ENCODE measurements around the gene SLC7A7. TPM values are rescaled to one million over a fixed set of nuclear protein-coding genes. Genes with fewer than 3 reads are reported as not detected.
"Not testable (repeated sequence)": the region's sequence is repeated elsewhere in the genome, so short reads cannot be mapped to it uniquely, and the experiment has no call there.

SLC7A7 gene
- total RNA-seq, 8 experiments from 2014 or later: 0.41 to 3.3 (median 1.4) TPM

- H3K27ac ChIP-seq: no peak overlapping the region
- WGBS, 10 experiments: 42 to 100% (median 69%) methylated on average over 1 to 5 of the region's 5 CpGs; no CpG with 5 or more reads in 2 of the 10 experiments
- H3K4me3 ChIP-seq: no peak overlapping the region
- no peaks in the 10 kb centered on the region for H3K4me1 ChIP-seq (replicated peaks in 1 of 2)
- in situ Hi-C loops (cut with MboI; ENCODE audit: low pct_unique_long_range_greater_than_20kb in 2 of 9, low sequenced_read_pairs in 9 of 9, unreplicated experiment in 9 of 9): no loop called here
- ATAC-seq (replicated peaks in 6 of 8): no peak
Measured at GRCh38 chr14:22808388-22809209, 6.6 kb downstream of the SLC7A7 start.

GRCh38 chr14:22807432-22808087 lies 7.7 kb downstream of the SLC7A7 start:
- in situ Hi-C loops (cut with MboI; ENCODE audit: low pct_unique_long_range_greater_than_20kb in 2 of 9, low sequenced_read_pairs in 9 of 9, unreplicated experiment in 9 of 9): no loop called here
- H3K4me1 ChIP-seq (replicated peaks in 1 of 2): no peaks in the 10 kb centered on the region
- H3K4me3 ChIP-seq: no peak overlapping the region
- H3K27ac ChIP-seq: no peak overlapping the region
- no peak for ATAC-seq (replicated peaks in 6 of 8)
- WGBS, 10 experiments: 40 to 91% (median 71%) methylated on average over 1 to 9 of the region's 13 CpGs; no CpG with 5 or more reads in 1 of the 10 experiments

GRCh38 chr14:22805235-22805634 lies 10.0 kb downstream of the SLC7A7 start:
- H3K4me1 ChIP-seq (replicated peaks in 1 of 2); H3K27ac ChIP-seq; ATAC-seq (replicated peaks in 6 of 8); in situ Hi-C loops (cut with MboI; ENCODE audit: low pct_unique_long_range_greater_than_20kb in 2 of 9, low sequenced_read_pairs in 9 of 9, unreplicated experiment in 9 of 9); H3K4me3 ChIP-seq: not testable (repeated sequence)
- WGBS, 10 experiments: 60 to 100% (median 86%) methylated on average over 1 to 4 of the region's 4 CpGs; no CpG with 5 or more reads in 1 of the 10 experiments

GRCh38 chr14:22803687-22803974 lies 11.6 kb downstream of the SLC7A7 start:
- in situ Hi-C loops (cut with MboI; ENCODE audit: low pct_unique_long_range_greater_than_20kb in 2 of 9, low sequenced_read_pairs in 9 of 9, unreplicated experiment in 9 of 9): no loop called here
- Histone ChIP-seq H3K27ac (no peak overlapping the region), H3K4me3 (no peak overlapping the region), H3K4me1 (replicated peaks in 1 of 2) (no peaks in the 10 kb centered on the region)
- 40 to 100% (median 87%) methylated on average over 1 to 3 of the region's 3 CpGs; no CpG with 5 or more reads in 4 of the 10 experiments for WGBS, 10 experiments
- no peak for ATAC-seq (replicated peaks in 6 of 8)

GRCh38 chr14:22802860-22803686 lies 12.2 kb downstream of the SLC7A7 start:
- ATAC-seq (replicated peaks in 6 of 8): no peak

GRCh38 chr14:22801716-22802115 lies 13.5 kb downstream of the SLC7A7 start:
- H3K4me3 ChIP-seq: no peak overlapping the region
- no peaks in the 10 kb centered on the region for H3K4me1 ChIP-seq (replicated peaks in 1 of 2)
- ATAC-seq (replicated peaks in 6 of 8): no peak
- 63 to 100% (median 82%) methylated on average over 1 to 6 of the region's 8 CpGs; no CpG with 5 or more reads in 2 of the 10 experiments for WGBS, 10 experiments
- in situ Hi-C loops (cut with MboI; ENCODE audit: low pct_unique_long_range_greater_than_20kb in 2 of 9, low sequenced_read_pairs in 9 of 9, unreplicated experiment in 9 of 9): no loop called here
- H3K27ac ChIP-seq: no peak overlapping the region

More at GRCh38 chr14:22802860-22803686, 12.2 kb downstream of the SLC7A7 start:
- in situ Hi-C loops (cut with MboI; ENCODE audit: low pct_unique_long_range_greater_than_20kb in 2 of 9, low sequenced_read_pairs in 9 of 9, unreplicated experiment in 9 of 9): no loop called here
- no peak overlapping the region for H3K27ac ChIP-seq
- no peaks in the 10 kb centered on the region for H3K4me1 ChIP-seq (replicated peaks in 1 of 2)
- H3K4me3 ChIP-seq: no peak overlapping the region
- 60 to 97% (median 77%) methylated on average over 1 to 9 of the region's 12 CpGs; no CpG with 5 or more reads in 2 of the 10 experiments for WGBS, 10 experiments

- Histone ChIP-seq H3K4me1 (replicated peaks in 1 of 2) (no peaks in the 10 kb centered on the region), H3K27ac (no peak overlapping the region), H3K4me3 (no peak overlapping the region)
- ATAC-seq (replicated peaks in 6 of 8): no peak
- in situ Hi-C loops (cut with MboI; ENCODE audit: low pct_unique_long_range_greater_than_20kb in 2 of 9, low sequenced_read_pairs in 9 of 9, unreplicated experiment in 9 of 9): no loop called here
- whole genome bisulfite sequencing, 10 experiments: 0 to 94% (median 82%) methylated on average over 1 to 7 of the region's 10 CpGs; no CpG with 5 or more reads in 3 of the 10 experiments
Measured at GRCh38 chr14:22800346-22800745, 14.9 kb downstream of the SLC7A7 start.

GRCh38 chr14:22798528-22798927 lies 16.7 kb downstream of the SLC7A7 start:
- 18 to 64% (median 37%) methylated on average over 1 to 2 of the region's 2 CpGs; no CpG with 5 or more reads in 3 of the 10 experiments for WGBS, 10 experiments
- H3K4me3 ChIP-seq: no peak overlapping the region
- H3K4me1 ChIP-seq (replicated peaks in 1 of 2): no peaks in the 10 kb centered on the region
- in situ Hi-C loops (cut with MboI; ENCODE audit: low pct_unique_long_range_greater_than_20kb in 2 of 9, low sequenced_read_pairs in 9 of 9, unreplicated experiment in 9 of 9): no loop called here
- no peak for ATAC-seq (replicated peaks in 6 of 8)
- H3K27ac ChIP-seq: no peak overlapping the region

GRCh38 chr14:22797017-22797917 lies 18.0 kb downstream of the SLC7A7 start:
- ATAC-seq (replicated peaks in 6 of 8): peak in 4 of 8 experiments; percentile 29 to 77 (median 59)
- H3K4me3 ChIP-seq: no peak overlapping the region
- in situ Hi-C loops (cut with MboI; ENCODE audit: low pct_unique_long_range_greater_than_20kb in 2 of 9, low sequenced_read_pairs in 9 of 9, unreplicated experiment in 9 of 9): no loop called here
- WGBS, 10 experiments: 12 to 60% (median 26%) methylated on average over 1 to 5 of the region's 5 CpGs; no CpG with 5 or more reads in 2 of the 10 experiments
- no peaks in the 10 kb centered on the region for H3K4me1 ChIP-seq (replicated peaks in 1 of 2)
- H3K27ac ChIP-seq: no peak overlapping the region

- Histone ChIP-seq H3K27ac (no peak overlapping the region), H3K4me1 (replicated peaks in 1 of 2) (no peaks in the 10 kb centered on the region), H3K4me3 (no peak overlapping the region)
- no peak for ATAC-seq (replicated peaks in 6 of 8)
- WGBS, 10 experiments: 0 to 100% (median 50%) methylated on average over 1 to 3 of the region's 5 CpGs; no CpG with 5 or more reads in 4 of the 10 experiments
- in situ Hi-C loops (cut with MboI; ENCODE audit: low pct_unique_long_range_greater_than_20kb in 2 of 9, low sequenced_read_pairs in 9 of 9, unreplicated experiment in 9 of 9): no loop called here
Measured at GRCh38 chr14:22796087-22796707, 19.0 kb downstream of the SLC7A7 start.

- no peak overlapping the region for H3K4me3 ChIP-seq
- no peak for ATAC-seq (replicated peaks in 6 of 8)
- in situ Hi-C loops (cut with MboI; ENCODE audit: low pct_unique_long_range_greater_than_20kb in 2 of 9, low sequenced_read_pairs in 9 of 9, unreplicated experiment in 9 of 9): no loop called here
- H3K27ac ChIP-seq: no peak overlapping the region
- no peaks in the 10 kb centered on the region for H3K4me1 ChIP-seq (replicated peaks in 1 of 2)
- 20 to 100% (median 92%) methylated on average over 1 to 7 of the region's 7 CpGs; no CpG with 5 or more reads in 1 of the 10 experiments for WGBS, 10 experiments
Measured at GRCh38 chr14:22794551-22794951, 20.7 kb downstream of the SLC7A7 start.

GRCh38 chr14:22793976-22794375 lies 21.3 kb downstream of the SLC7A7 start:
- Histone ChIP-seq H3K27ac (no peak overlapping the region), H3K4me1 (replicated peaks in 1 of 2) (no peaks in the 10 kb centered on the region), H3K4me3 (no peak overlapping the region)
- ATAC-seq (replicated peaks in 6 of 8): no peak
- WGBS, 10 experiments: 40 to 100% (median 73%) methylated on average over 1 to 5 of the region's 5 CpGs; no CpG with 5 or more reads in 4 of the 10 experiments
- in situ Hi-C loops (cut with MboI; ENCODE audit: low pct_unique_long_range_greater_than_20kb in 2 of 9, low sequenced_read_pairs in 9 of 9, unreplicated experiment in 9 of 9): no loop called here
